ENCODE results near the gene BEX1.

Gene BEX1

GRCh38 chrX:103098488-103098887 is 34.5 kb upstream of the BEX1 start:
- no peak for TF ChIP-seq CTCF (conservative IDR thresholded peaks at IDR 0.05; ENCODE audit: low read depth, low read length)
- no peak for DNase-seq (ENCODE audit: low read depth)
- no peak overlapping the region for H3K4me3 ChIP-seq (ENCODE audit: low read length)

- TF ChIP-seq CTCF (conservative IDR thresholded peaks at IDR 0.05; ENCODE audit: low read depth, low read length) = no peak
- DNase-seq (ENCODE audit: low read depth) = no peak
These were observed 29.0 kb upstream of the BEX1 start, which contains the start of gene NXF3 for GRCh38 chrX:103092942-103093341. NXF3 (minus strand) TSS chrX:103093143; CDS start chrX:103093023, 120 bp downstream.

GRCh38 chrX:103081051-103081450 is 17.1 kb upstream of the BEX1 start:
- no peak for TF ChIP-seq CTCF (conservative IDR thresholded peaks at IDR 0.05; ENCODE audit: low read depth, low read length)
- H3K4me3 ChIP-seq (ENCODE audit: low read length) = no peak overlapping the region
- no peak for DNase-seq (ENCODE audit: low read depth)

More at GRCh38 chrX:103092942-103093341, 29.0 kb upstream of the BEX1 start, which contains the start of gene NXF3:
- H3K4me3 ChIP-seq (ENCODE audit: low read length) = no peak within 1 kb of the TSS

GRCh38 chrX:103073467-103073866 is 9.5 kb upstream of the BEX1 start:
- H3K4me3 ChIP-seq (ENCODE audit: low read length) = no peak overlapping the region
- no peak for TF ChIP-seq CTCF (conservative IDR thresholded peaks at IDR 0.05; ENCODE audit: low read depth, low read length)
- DNase-seq (ENCODE audit: low read depth) = no peak

- no peak overlapping the region for H3K4me3 ChIP-seq (ENCODE audit: low read length)
- TF ChIP-seq CTCF (conservative IDR thresholded peaks at IDR 0.05; ENCODE audit: low read depth, low read length) = no peak
- peak; percentile 22 for DNase-seq (ENCODE audit: low read depth)
These were observed 2.6 kb upstream of the BEX1 start for GRCh38 chrX:103066606-103067005.

GRCh38 chrX:103063191-103063845 is 653 bp downstream of the BEX1 start:
- H3K4me3 ChIP-seq (ENCODE audit: low read length) = peak overlapping the region; percentile 57
- peak; percentile 4 for TF ChIP-seq CTCF (conservative IDR thresholded peaks at IDR 0.05; ENCODE audit: low read depth, low read length)
- DNase-seq (ENCODE audit: low read depth) = peak; percentile 14

GRCh38 chrX:103061486-103061885 is 2.5 kb downstream of the BEX1 start:
- no peak for DNase-seq (ENCODE audit: low read depth)
- no peak overlapping the region for H3K4me3 ChIP-seq (ENCODE audit: low read length)
- TF ChIP-seq CTCF (conservative IDR thresholded peaks at IDR 0.05; ENCODE audit: low read depth, low read length) = no peak
